PC-3 (cell line): Measurements from ENCODE around the gene EDEM1. TPM values are rescaled to one million over a fixed set of nuclear protein-coding genes. Genes with fewer than 3 reads are reported as not detected.

Source experiments
- ATAC-seq: fragments of 200-7000 bp; cut with Tn5 transposase; 2 replicates; pipeline ENCODE4 v1.9.1; 2020; ENCODE audit warnings: mild to moderate bottlenecking, moderate library complexity
- BruUV-seq: library from RNA; stranded (reverse); fragments of 400-500 nt; replicated peaks from 2 replicates; lab custom pipeline; 2021; lab: Mats Ljungman, UMichigan
- CTCF ChIA-PET: fragments of 300-600 bp; sonication (Branson Sonifier 250); formaldehyde crosslinking; loops from one replicate; lab custom pipeline; 2022; ENCODE audit warnings: antibody characterized with exemption; lab: Charles Lee
- POLR2A ChIA-PET: fragments of 300-600 bp; sonication (Branson Sonifier 250); formaldehyde crosslinking; loops from one replicate; lab custom pipeline; 2022; ENCODE audit warnings: antibody characterized with exemption; ENCODE audit not compliant: unreplicated experiment; lab: Charles Lee
- DNase-seq: peaks from one replicate; pipeline ENCODE4 v3.0.0-alpha.2; 2015
- H2AFZ ChIP-seq: fragments of 300-600 bp; sonication (generic); 2 replicates; pipeline ENCODE4 v1.6.0; 2016; ENCODE audit warnings: antibody characterized with exemption, low read length
- H3F3A ChIP-seq: fragments of 300-600 bp; sonication (generic); one replicate; pipeline ENCODE4 v1.6.0; 2017; ENCODE audit warnings: antibody characterized with exemption, low read length, control low read depth, mild to moderate bottlenecking; ENCODE audit not compliant: unreplicated experiment
- H3K27ac ChIP-seq: fragments of 300-600 bp; sonication (generic); 2 replicates; pipeline ENCODE4 v1.5.1; 2016; ENCODE audit warnings: mild to moderate bottlenecking, low read length
- H3K27me3 ChIP-seq: fragments of 300-600 bp; sonication (generic); 2 replicates; pipeline ENCODE4 v1.6.1; 2016; ENCODE audit warnings: low read length, mixed read lengths
- H3K36me3 ChIP-seq: fragments of 300-600 bp; sonication (generic); 2 replicates; pipeline ENCODE4 v1.6.1; 2016; ENCODE audit warnings: low read depth, mixed run types, low read length, mixed read lengths
- H3K4me1 ChIP-seq: fragments of 300-600 bp; sonication (generic); 2 replicates; pipeline ENCODE4 v1.5.1; 2016; ENCODE audit warnings: low read length; ENCODE audit not compliant: insufficient read depth
- H3K4me2 ChIP-seq: fragments of 300-600 bp; sonication (generic); 2 replicates; pipeline ENCODE4 v1.6.0; 2016; ENCODE audit warnings: low read length
- H3K4me3 ChIP-seq: fragments of 300-600 bp; sonication (generic); 2 replicates; pipeline ENCODE4 v1.5.1; 2016; ENCODE audit warnings: mild to moderate bottlenecking, low read length, mixed read lengths
- H3K79me2 ChIP-seq: fragments of 300-600 bp; sonication (generic); 2 replicates; pipeline ENCODE4 v1.6.1; 2017; ENCODE audit warnings: low read length, mixed read lengths
- H3K9ac ChIP-seq: fragments of 300-600 bp; sonication (generic); 2 replicates; pipeline ENCODE4 v1.6.0; 2016; ENCODE audit warnings: mild to moderate bottlenecking, low read length
- H3K9me2 ChIP-seq: fragments of 300-600 bp; sonication (generic); replicated peaks from 2 replicates; pipeline ENCODE4 v1.6.1; 2016; ENCODE audit warnings: mixed run types, low read length, mixed read lengths
- H3K9me3 ChIP-seq: fragments of 300-600 bp; sonication (generic); 2 replicates; pipeline ENCODE4 v1.6.1; 2016; ENCODE audit warnings: low read length, mixed read lengths
- H4K20me1 ChIP-seq: fragments of 300-600 bp; sonication (generic); 2 replicates; pipeline ENCODE4 v1.6.1; 2016; ENCODE audit warnings: low read length, mixed read lengths
- CTCF ChIP-seq: fragments of 300-600 bp; sonication (generic); conservative IDR thresholded peaks from 2 replicates; pipeline ENCODE4 v1.5.1; 2017; ENCODE audit warnings: antibody characterized with exemption, low read depth, mild to moderate bottlenecking, low read length
- EZH2 ChIP-seq: fragments of 300-600 bp; sonication (generic); IDR thresholded peaks from one replicate; pipeline ENCODE4 v1.6.1; 2017; ENCODE audit warnings: antibody characterized with exemption, mild to moderate bottlenecking, low read length; ENCODE audit not compliant: unreplicated experiment
- EZH2phosphoT487 ChIP-seq: fragments of 300-600 bp; sonication (generic); IDR thresholded peaks from 2 replicates; pipeline ENCODE4 v1.6.1; 2018; ENCODE audit warnings: mild to moderate bottlenecking, antibody characterized with exemption, low read length, borderline replicate concordance
- intact Hi-C: fragments of 100-400 bp; cut with micrococcal nuclease; formaldehyde crosslinking; loops from 2 replicates; pipeline ENCODE4 v1.9.0; 2023
- total RNA-seq: library from RNA; depleted of rRNA; stranded (reverse); fragments of >200 nt; gene quantifications from 2 replicates; pipeline ENCODE4 v1.2.3, GENCODE V29; 2014

The EDEM1 gene
- total RNA-seq, 1 experiment from 2014 or later: 39.4 TPM

- BruUV-seq: no TSS peak
- H3K4me3 ChIP-seq: peak overlapping the region; percentile 19; the same call in 1 of the 2 replicates
Measured at GRCh38 chr3:5197022-5197421, 9.5 kb downstream of the EDEM1 start.

GRCh38 chr3:5197470-5198312 lies 10.2 kb downstream of the EDEM1 start:
- DNase-seq (peak; percentile 43), ATAC-seq (no peak)
- Histone ChIP-seq H3K27me3 (no peaks in the 10 kb centered on the region), H3K27ac (peak overlapping the region; percentile 76), H3K4me3 (no peak overlapping the region), H3K36me3 (peaks cover 22% of the 10 kb centered on the region; the same call in 1 of the 2 replicates), H3F3A (peaks cover 6% of the 10 kb centered on the region), H3K4me1 (peaks cover 50% of the 10 kb centered on the region), H2AFZ (no peak overlapping the region), H3K9ac (0 out of 2 replicates have a peak overlapping the region, but pooled peaks have one; percentile 5), H3K4me2 (peak overlapping the region; percentile 59), H3K9me2 (no peaks in the 10 kb centered on the region), H3K79me2 (peaks cover 57% of the 10 kb centered on the region), H3K9me3 (no peaks in the 10 kb centered on the region), H4K20me1 (peaks cover 10% of the 10 kb centered on the region)
- ChIA-PET POLR2A (no interaction called here), CTCF (interaction anchor here (0.6 kb wide), 1 partner anchor 152 kb away, joined by 4 read pairs; no protein-coding TSS in a partner anchor)
- no TSS peak for BruUV-seq
- TF ChIP-seq EZH2 (no peak), CTCF (no peak), EZH2phosphoT487 (no peak)
- intact Hi-C loops: no loop called here

More at GRCh38 chr3:5197022-5197421, 9.5 kb downstream of the EDEM1 start:
- peaks cover 16% of the 10 kb centered on the region; the same call in 1 of the 2 replicates for H3K36me3 ChIP-seq
- ATAC-seq (no peak), DNase-seq (no peak)
- peaks cover 6% of the 10 kb centered on the region for H3F3A ChIP-seq
- peak overlapping the region; percentile 76 for H3K27ac ChIP-seq
- no peak overlapping the region for H2AFZ ChIP-seq
- H3K9me3 ChIP-seq: no peaks in the 10 kb centered on the region
- H3K27me3 ChIP-seq: no peaks in the 10 kb centered on the region
- CTCF ChIA-PET: interaction anchor here (0.6 kb wide), 2 partner anchors 8 to 185 kb away, joined by 4 to 6 read pairs; no protein-coding TSS in a partner anchor
- no peaks in the 10 kb centered on the region for H3K9me2 ChIP-seq
- 0 out of 2 replicates have a peak overlapping the region, but pooled peaks have one; percentile 5 for H3K9ac ChIP-seq
- TF ChIP-seq CTCF (no peak), EZH2phosphoT487 (no peak), EZH2 (no peak)
- peaks cover 63% of the 10 kb centered on the region for H3K79me2 ChIP-seq
- H3K4me1 ChIP-seq: peaks cover 56% of the 10 kb centered on the region
- POLR2A ChIA-PET: interaction anchor here (0.7 kb wide), 1 partner anchor 81 kb away, joined by 6 read pairs; no protein-coding TSS in a partner anchor
- peaks cover 10% of the 10 kb centered on the region for H4K20me1 ChIP-seq
- intact Hi-C loops: no loop called here
- H3K4me2 ChIP-seq: peak overlapping the region; percentile 59

GRCh38 chr3:5198313-5198677 lies 10.8 kb downstream of the EDEM1 start:
- H2AFZ ChIP-seq: no peak overlapping the region
- peaks cover 6% of the 10 kb centered on the region for H3F3A ChIP-seq
- peaks cover 10% of the 10 kb centered on the region for H4K20me1 ChIP-seq
- peaks cover 51% of the 10 kb centered on the region for H3K79me2 ChIP-seq
- no peak overlapping the region for H3K4me3 ChIP-seq
- H3K4me1 ChIP-seq: peaks cover 44% of the 10 kb centered on the region
- BruUV-seq: no TSS peak
- ChIA-PET POLR2A (no interaction called here), CTCF (no interaction called here)
- H3K9ac ChIP-seq: no peak overlapping the region
- H3K27me3 ChIP-seq: no peaks in the 10 kb centered on the region
- DNase-seq (no peak), ATAC-seq (no peak)
- H3K9me2 ChIP-seq: no peaks in the 10 kb centered on the region
- no peak overlapping the region for H3K4me2 ChIP-seq
- no peaks in the 10 kb centered on the region for H3K9me3 ChIP-seq
- H3K36me3 ChIP-seq: peaks cover 28% of the 10 kb centered on the region
- intact Hi-C loops: no loop called here
- no peak overlapping the region for H3K27ac ChIP-seq
- TF ChIP-seq EZH2phosphoT487 (no peak), CTCF (no peak), EZH2 (no peak)
